HepG2 (cell line): ENCODE results near the gene HDAC4. TPM values are rescaled to one million over a fixed set of nuclear protein-coding genes. Genes with fewer than 3 reads are reported as not detected.

Experiments
- ATAC-seq: fragments of 200-7000 bp; cut with Tn5 transposase; 3 replicates; pipeline ENCODE4 v1.9.1; 2020; ENCODE audit warnings: mild to moderate bottlenecking, moderate library complexity
- BruUV-seq: library from RNA; stranded (reverse); fragments of 400-500 nt; replicated peaks from 2 replicates; lab custom pipeline; 2021; lab: Mats Ljungman, UMichigan
- CTCF ChIA-PET: fragments of 300-600 bp; formaldehyde crosslinking; extraction: SDS; loops from one replicate; lab custom pipeline; 2021; ENCODE audit warnings: low total read pairs, inconsistent platforms, low intra/inter-chr PET ratio; lab: Yijun Ruan, JAX
- POLR2A ChIA-PET: fragments of 350-600 bp; sonication (Branson Sonifier 250); formaldehyde crosslinking; loops from one replicate; lab custom pipeline; 2020; ENCODE audit warnings: antibody characterized with exemption, inconsistent platforms; lab: Yijun Ruan, JAX
- DNase-seq: peaks from one replicate; pipeline ENCODE4 v3.0.0-alpha.2; 2015; ENCODE audit warnings: low spot score
- FAIRE-seq: peaks from 3 replicates; lab custom pipeline; 2011; peaks lifted over from hg19 to GRCh38; lab: Jason Lieb, UNC
- H2AFZ ChIP-seq: one replicate; pipeline ENCODE4 v1.6.1; 2011; ENCODE audit warnings: low read length, inconsistent platforms
- H3K27ac ChIP-seq: fragments of 300-600 bp; 3 replicates; pipeline ENCODE4 v1.8.0; 2011; ENCODE audit warnings: mixed run types, mild to moderate bottlenecking, mixed read lengths, low read length, inconsistent platforms; ENCODE audit not compliant: insufficient read depth; ENCODE audit errors: extremely low read length
- H3K27me3 ChIP-seq, 2 experiments: fragments of 200-600 bp in 1 of 2; 2 replicates in 1 of 2; 3 replicates in 1 of 2; pipeline versions ENCODE4 v1.6.0 to v1.8.0; 2011; ENCODE audit warnings: low read length in 2 of 2, mild to moderate bottlenecking in 2 of 2, moderate library complexity in 2 of 2, inconsistent platforms in 1 of 2; ENCODE audit not compliant: insufficient read depth in 2 of 2, control insufficient read depth in 1 of 2
- H3K36me3 ChIP-seq, 2 experiments: fragments of 200-600 bp in 1 of 2; replicated peaks in 1 of 2; 2 replicates in 1 of 2; 3 replicates in 1 of 2; pipeline versions ENCODE4 v1.5.1 to v1.8.0; 2011; ENCODE audit warnings: low read length in 2 of 2, inconsistent platforms in 1 of 2; ENCODE audit not compliant: insufficient read depth in 2 of 2, control insufficient read depth in 1 of 2
- H3K4me1 ChIP-seq: 2 replicates; pipeline ENCODE4 v1.5.1; 2012; ENCODE audit warnings: low read length, inconsistent platforms; ENCODE audit not compliant: insufficient read depth
- H3K4me2 ChIP-seq: 2 replicates; pipeline ENCODE4 v1.6.0; 2011; ENCODE audit warnings: low read depth, low read length, inconsistent platforms
- H3K4me3 ChIP-seq, 3 experiments: fragments of 200-600 bp in 1 of 3; sonication (generic), shearing (Covaris generic) in 1 of 3; replicated peaks in 1 of 3; 2 replicates each; pipeline ENCODE4 v1.5.1; 2011 to 2016; ENCODE audit warnings: low read length in 3 of 3, inconsistent platforms in 2 of 3, low read depth in 2 of 3, mild to moderate bottlenecking in 2 of 3, control low read depth in 1 of 3, mixed read lengths in 1 of 3; ENCODE audit not compliant: insufficient read depth in 1 of 3
- H3K79me2 ChIP-seq: one replicate; pipeline ENCODE4 v1.6.1; 2011; ENCODE audit warnings: low read length, inconsistent platforms; ENCODE audit not compliant: insufficient read depth
- H3K9ac ChIP-seq: 2 replicates; pipeline ENCODE4 v1.6.0; 2011; ENCODE audit warnings: mild to moderate bottlenecking, low read depth, low read length, inconsistent platforms; ENCODE audit not compliant: insufficient read depth
- H3K9me3 ChIP-seq: 2 replicates; pipeline ENCODE4 v1.5.1; 2012; ENCODE audit warnings: mild to moderate bottlenecking, low read length
- H4K20me1 ChIP-seq: 2 replicates; pipeline ENCODE4 v1.6.0; 2011; ENCODE audit warnings: inconsistent platforms, mild to moderate bottlenecking, low read length, moderate library complexity; ENCODE audit not compliant: insufficient read depth
- AGO2 ChIP-seq: fragments of 200-400 bp; formaldehyde crosslinking; optimal IDR thresholded peaks from 2 replicates; pipeline ENCODE3; 2017; ENCODE audit warnings: mild to moderate bottlenecking, low read depth, low read length, moderate library complexity
- CEBPG ChIP-seq: IDR thresholded peaks from 2 replicates; pipeline ENCODE4 v1.6.1; 2016
- CTCF ChIP-seq: sonication (generic); formaldehyde crosslinking; IDR thresholded peaks from 2 replicates; pipeline ENCODE4 v1.5.0; 2020; ENCODE audit warnings: mild to moderate bottlenecking, missing genetic modification reagents, moderate library complexity
- HNRNPL ChIP-seq: fragments of 200-400 bp; formaldehyde crosslinking; IDR thresholded peaks from 2 replicates; pipeline ENCODE4 v1.6.1; 2017; ENCODE audit warnings: mild to moderate bottlenecking, low read depth, low read length
- KLF9 ChIP-seq: IDR thresholded peaks from 2 replicates; pipeline ENCODE4 v1.6.1; 2016; ENCODE audit warnings: low read depth
- SRY ChIP-seq: sonication (generic); formaldehyde crosslinking; IDR thresholded peaks from 2 replicates; pipeline ENCODE4 v1.8.0; 2022; ENCODE audit warnings: mild to moderate bottlenecking, missing genetic modification reagents
- STAG1 ChIP-seq: sonication (generic); formaldehyde crosslinking; IDR thresholded peaks from 2 replicates; pipeline ENCODE4 v1.4.0; 2020; ENCODE audit warnings: missing genetic modification reagents
- ZNF225 ChIP-seq: sonication (generic); formaldehyde crosslinking; IDR thresholded peaks from 2 replicates; pipeline ENCODE4 v1.4.0; 2020; ENCODE audit warnings: mild to moderate bottlenecking, missing genetic modification reagents
- ZNF296 ChIP-seq: sonication (generic); formaldehyde crosslinking; conservative IDR thresholded peaks from 2 replicates; pipeline ENCODE4 v1.5.0; 2020; ENCODE audit warnings: mild to moderate bottlenecking, missing genetic modification reagents
- ZNF790 ChIP-seq: sonication (generic); formaldehyde crosslinking; IDR thresholded peaks from 2 replicates; pipeline ENCODE4 v1.8.0; 2022; ENCODE audit warnings: missing genetic modification reagents, mild to moderate bottlenecking, borderline replicate concordance
- WGBS: methylation state at CpG from one replicate; pipeline ENCODE4 v1.1.6; 2017; ENCODE audit warnings: low lambda C conversion rate; 5-methylcytosine and 5-hydroxymethylcytosine counted together
- in situ Hi-C: cut with HindIII; loops from 2 replicates; pipeline ENCODE4 v1.10.0; 2017; ENCODE audit warnings: low pct_unique_long_range_greater_than_20kb; ENCODE audit not compliant: extremely low pct_ligation_motif_present
- intact Hi-C: fragments of 100-400 bp; cut with micrococcal nuclease; formaldehyde crosslinking; loops from one replicate; pipeline ENCODE4 v1.10.0; 2022; ENCODE audit not compliant: unreplicated experiment
- polyA plus RNA-seq, 8 experiments: library from polyadenylated mRNA; depleted of rRNA in 3 of 8; stranded (reverse) in 7 of 8; unstranded in 1 of 8; fragments of >200 nt; fragmentation: Illumina TruSeq in 4 of 8; extraction: Trizol in 4 of 8; gene quantifications; 2 replicates each; pipeline versions ENCODE4 v1.2.1 to v1.2.3, GENCODE V29; 2011 to 2016; ENCODE audit warnings: low read depth in 4 of 8, missing spikeins in 1 of 8, mixed read lengths in 1 of 8; ENCODE audit not compliant: insufficient read depth in 1 of 8
- total RNA-seq, 5 experiments: library from RNA; depleted of rRNA; stranded (reverse); fragments of >200 nt; fragmentation: Illumina TruSeq; extraction: Trizol; gene quantifications; 2 replicates each; pipeline ENCODE4 v1.2.3, GENCODE V29; 2016; ENCODE audit warnings: low read depth in 1 of 5

Gene HDAC4
- total and polyA plus RNA-seq, 2 of the 13 experiments (the other 11 are each of a cell fraction or from before 2014, with no cell fraction given): 10.1 to 11.5 TPM

- H2AFZ ChIP-seq: no peak overlapping the region
- no TSS peak for BruUV-seq
- no peaks in the 10 kb centered on the region for H3K9me3 ChIP-seq
- H3K27ac ChIP-seq: no peak overlapping the region
- DNase-seq (no peak), FAIRE-seq (no peak), ATAC-seq (peak; percentile 22)
- peaks cover 6 to 16% of the 10 kb centered on the region in 2 experiments; a peak in 4 of 5 replicates for H3K36me3 ChIP-seq
- intact Hi-C loops (no loop called here), in situ Hi-C loops (no loop called here)
- ChIA-PET POLR2A (no interaction called here), CTCF (no interaction called here)
- no peak overlapping the region for H3K4me3 ChIP-seq
- no peak overlapping the region for H3K9ac ChIP-seq
- H3K27me3 ChIP-seq: no peaks in the 10 kb centered on the region
- no peak overlapping the region for H3K4me2 ChIP-seq
- H3K4me1 ChIP-seq: no peaks in the 10 kb centered on the region
- WGBS: 96% methylated on average over 28 of the region's 31 CpGs
- peaks cover 11% of the 10 kb centered on the region; the same call in 1 of the 2 replicates for H4K20me1 ChIP-seq
- H3K79me2 ChIP-seq: peaks cover 14% of the 10 kb centered on the region
- TF ChIP-seq ZNF790 (CRISPR knock-in tag) (no peak), ZNF225 (CRISPR knock-in tag) (no peak), KLF9 (CRISPR knock-in tag) (no peak), AGO2 (peak; percentile 44), SRY (CRISPR knock-in tag) (no peak), HNRNPL (0 out of 2 replicates have a peak, but pooled peaks have one; percentile 20), STAG1 (peak; percentile 53), CEBPG (CRISPR knock-in tag) (no peak), CTCF (CRISPR knock-in tag) (peak; percentile 54), ZNF296 (no peak)
- TF ChIP-seq, all 625 proteins: peak for 4
Observed at GRCh38 chr2:239375278-239376061, 25.4 kb downstream of the HDAC4 start.
